Fibroblast of lung (primary cell): Measurements from ENCODE around the gene CDCA7L.

Source experiments
- CTCF ChIP-seq, 2 donors: IDR thresholded peaks in 1 of 2; conservative IDR thresholded peaks in 1 of 2; 1 replicate in 1 of 2; 2 replicates in 1 of 2; pipeline ENCODE4 v1.5.1; 2011 to 2012; ENCODE audit warnings: low read length in 2 of 2, control low read depth in 1 of 2, inconsistent platforms in 1 of 2, low read depth in 1 of 2, mild to moderate bottlenecking in 1 of 2
- EZH2 ChIP-seq: IDR thresholded peaks from 2 replicates; pipeline ENCODE4 v1.5.1; 2012; ENCODE audit warnings: low read length, control low read depth, mild to moderate bottlenecking; ENCODE audit errors: missing control alignments

GRCh38 chr7:21914671-21915070 is 31.0 kb downstream of the CDCA7L start:
- TF ChIP-seq CTCF (conservative IDR thresholded peaks at IDR 0.05 in 1 of 2, IDR thresholded peaks at IDR 0.05 in 1 of 2; ENCODE audit: low read depth in 1 of 2, low read length in 2 of 2), result no peak
- TF ChIP-seq EZH2, result no peak
